PC-9 (cell line): Measurements from ENCODE around the gene EPHB3. TPM values are rescaled to one million over a fixed set of nuclear protein-coding genes. Genes with fewer than 3 reads are reported as not detected.

Source experiments
- BruUV-seq: library from RNA; stranded (reverse); fragments of 400-500 nt; replicated peaks from 2 replicates; lab custom pipeline; 2021; lab: Mats Ljungman, UMichigan
- CTCF ChIA-PET: fragments of 300-600 bp; sonication (Branson Sonifier 250); formaldehyde crosslinking; loops from one replicate; lab custom pipeline; 2022; ENCODE audit warnings: antibody characterized with exemption; lab: Charles Lee
- POLR2A ChIA-PET: fragments of 300-600 bp; sonication (Branson Sonifier 250); formaldehyde crosslinking; loops from one replicate; lab custom pipeline; 2022; ENCODE audit warnings: antibody characterized with exemption; ENCODE audit not compliant: unreplicated experiment; lab: Charles Lee
- DNase-seq, 2 experiments: peaks; one replicate each; pipeline versions ENCODE4 v3.0.0 to v3.0.0-alpha.2; 2015 to 2022; ENCODE audit warnings: mixed read lengths in 1 of 2
- H2AFZ ChIP-seq: fragments of 200-600 bp; sonication (generic); 2 replicates; pipeline ENCODE4 v1.8.1; 2017; ENCODE audit warnings: antibody characterized with exemption
- H3F3A ChIP-seq: fragments of 200-600 bp; sonication (generic); 2 replicates; pipeline ENCODE4 v1.8.1; 2017; ENCODE audit warnings: antibody characterized with exemption, mild to moderate bottlenecking, low read depth; ENCODE audit not compliant: insufficient read depth
- H3K27ac ChIP-seq: fragments of 200-600 bp; sonication (generic); 2 replicates; pipeline ENCODE4 v1.6.1; 2016; ENCODE audit warnings: mixed run types
- H3K27me3 ChIP-seq: fragments of 200-600 bp; sonication (generic); 2 replicates; pipeline ENCODE4 v1.6.1; 2016; ENCODE audit warnings: low read depth, mixed run types; ENCODE audit not compliant: insufficient read depth
- H3K36me3 ChIP-seq: fragments of 200-600 bp; sonication (generic); 2 replicates; pipeline ENCODE4 v1.6.1; 2016; ENCODE audit warnings: low read depth, mixed run types
- H3K4me1 ChIP-seq: fragments of 200-600 bp; sonication (generic); replicated peaks from 2 replicates; pipeline ENCODE4 v1.6.1; 2016; ENCODE audit warnings: mixed run types; ENCODE audit not compliant: insufficient read depth
- H3K4me2 ChIP-seq: fragments of 200-600 bp; sonication (generic); 2 replicates; pipeline ENCODE4 v1.6.1; 2017; ENCODE audit warnings: mixed run types
- H3K4me3 ChIP-seq: fragments of 200-600 bp; sonication (generic); 2 replicates; pipeline ENCODE4 v1.6.1; 2016; ENCODE audit warnings: mixed run types
- H3K79me2 ChIP-seq: fragments of 200-600 bp; sonication (generic); 2 replicates; pipeline ENCODE4 v1.6.1; 2017; ENCODE audit warnings: low read depth, mixed run types
- H3K9me2 ChIP-seq: fragments of 200-600 bp; sonication (generic); 2 replicates; pipeline ENCODE4 v1.8.1; 2017; ENCODE audit warnings: mild to moderate bottlenecking; ENCODE audit not compliant: insufficient read depth
- H3K9me3 ChIP-seq: fragments of 200-600 bp; sonication (generic); 2 replicates; pipeline ENCODE4 v1.8.1; 2016; ENCODE audit warnings: low read depth; ENCODE audit not compliant: insufficient read depth
- H4K20me1 ChIP-seq: fragments of 200-600 bp; sonication (generic); 2 replicates; pipeline ENCODE4 v1.8.1; 2017; ENCODE audit not compliant: insufficient read depth
- CTCF ChIP-seq: fragments of 200-600 bp; sonication (generic); conservative IDR thresholded peaks from 2 replicates; pipeline ENCODE4 v1.6.1; 2017; ENCODE audit warnings: mixed run types, antibody characterized with exemption, mild to moderate bottlenecking, moderate library complexity
- EZH2 ChIP-seq: fragments of 200-600 bp; sonication (generic); IDR thresholded peaks from 2 replicates; pipeline ENCODE4 v1.8.0; 2017; ENCODE audit warnings: antibody characterized with exemption, low read depth
- intact Hi-C: fragments of 100-400 bp; cut with micrococcal nuclease; formaldehyde crosslinking; loops from one replicate; pipeline ENCODE4 v1.10.0; 2022; ENCODE audit not compliant: unreplicated experiment
- total RNA-seq: library from RNA; stranded (reverse); gene quantifications from 2 replicates; pipeline ENCODE4 v1.2.3, GENCODE V29; 2021

Gene EPHB3
- total RNA-seq, 1 experiment from 2014 or later: 15.7 TPM

GRCh38 chr3:184596233-184596632 lies 34.6 kb downstream of the EPHB3 start:
- POLR2A ChIA-PET: no interaction called here
- CTCF ChIA-PET: no interaction called here

GRCh38 chr3:184596886-184597575 lies 35.4 kb downstream of the EPHB3 start:
- TF ChIP-seq EZH2: no peak
- TF ChIP-seq CTCF: no peak
- DNase-seq: no peak
- no TSS peak for BruUV-seq
- H3F3A ChIP-seq: no peaks in the 10 kb centered on the region
- no peaks in the 10 kb centered on the region for H3K9me2 ChIP-seq
- peaks cover 7% of the 10 kb centered on the region; the same call in 1 of the 2 replicates for H3K4me1 ChIP-seq
- H3K79me2 ChIP-seq: no peaks in the 10 kb centered on the region
- no peaks in the 10 kb centered on the region for H4K20me1 ChIP-seq
- H2AFZ ChIP-seq: no peak overlapping the region
- intact Hi-C loops: no loop called here
- no peaks in the 10 kb centered on the region for H3K27me3 ChIP-seq
- H3K36me3 ChIP-seq: no peaks in the 10 kb centered on the region
- H3K4me3 ChIP-seq: no peak overlapping the region
- POLR2A ChIA-PET: interaction anchor here (0.6 to 0.7 kb wide), 2 partner anchors 21 to 144 kb away, joined by 3 to 16 read pairs; no protein-coding TSS in a partner anchor
- no peak overlapping the region for H3K4me2 ChIP-seq
- H3K27ac ChIP-seq: no peak overlapping the region
- CTCF ChIA-PET: no interaction called here
- H3K9me3 ChIP-seq: no peaks in the 10 kb centered on the region

More at GRCh38 chr3:184596233-184596632, 34.6 kb downstream of the EPHB3 start:
- no peaks in the 10 kb centered on the region for H4K20me1 ChIP-seq
- no peak overlapping the region for H3K4me2 ChIP-seq
- no peak overlapping the region for H3K4me3 ChIP-seq
- H3K36me3 ChIP-seq: no peaks in the 10 kb centered on the region
- H3K27ac ChIP-seq: no peak overlapping the region
- peaks cover 5% of the 10 kb centered on the region; the same call in 1 of the 2 replicates for H3K4me1 ChIP-seq
- no peak for DNase-seq
- intact Hi-C loops: no loop called here
- no peaks in the 10 kb centered on the region for H3K79me2 ChIP-seq
- H3F3A ChIP-seq: no peaks in the 10 kb centered on the region
- no peaks in the 10 kb centered on the region for H3K27me3 ChIP-seq
- no peaks in the 10 kb centered on the region for H3K9me2 ChIP-seq
- no peak overlapping the region for H2AFZ ChIP-seq
- TF ChIP-seq CTCF (no peak), EZH2 (no peak)
- no TSS peak for BruUV-seq
- no peaks in the 10 kb centered on the region for H3K9me3 ChIP-seq

GRCh38 chr3:184597829-184598573 lies 36.4 kb downstream of the EPHB3 start:
- no peak overlapping the region for H2AFZ ChIP-seq
- no peak overlapping the region for H3K27ac ChIP-seq
- no peaks in the 10 kb centered on the region for H3K9me3 ChIP-seq
- H3K4me1 ChIP-seq: peaks cover 16% of the 10 kb centered on the region
- CTCF ChIA-PET: no interaction called here
- no peaks in the 10 kb centered on the region for H3K9me2 ChIP-seq
- TF ChIP-seq EZH2: no peak
- no peak for TF ChIP-seq CTCF
- H4K20me1 ChIP-seq: no peaks in the 10 kb centered on the region
- no peak overlapping the region for H3K4me3 ChIP-seq
- no TSS peak for BruUV-seq
- intact Hi-C loops: no loop called here
- no peaks in the 10 kb centered on the region for H3K79me2 ChIP-seq
- peaks cover 5% of the 10 kb centered on the region; the same call in 1 of the 2 replicates for H3K27me3 ChIP-seq
- POLR2A ChIA-PET: no interaction called here
- H3F3A ChIP-seq: no peaks in the 10 kb centered on the region
- H3K4me2 ChIP-seq: no peak overlapping the region
- H3K36me3 ChIP-seq: no peaks in the 10 kb centered on the region
- DNase-seq: no peak
